ENCODE data around the gene UBE2H. TPM values are rescaled to one million over a fixed set of nuclear protein-coding genes. Genes with fewer than 3 reads are reported as not detected.

UBE2H gene
- total RNA-seq: 10 to 100 TPM; 52.1 to 52.5 TPM
- polyA plus RNA-seq (2013, experiment 1 of 2): 41.4 TPM
- polyA plus RNA-seq (2013, experiment 2 of 2): 42.7 TPM
- 20.9 to 226 (median 84.4) reads per million in 172 experiments for total RNA-seq

GRCh38 chr7:129952653-129953560 lies at the start of gene UBE2H:
Gene UBE2H (minus strand): TSS chr7:129952960. CDS start chr7:129952555, 405 bp downstream.
- H3K27ac Mint-ChIP-seq: no peak within 1 kb of the TSS
- no peaks in the 10 kb centered on the region for H3K27me3 ChIP-seq (ENCODE audit: control insufficient read depth in 1 of 2, insufficient read depth in 2 of 2, low read length in 2 of 2)
- H3K4me3 Mint-ChIP-seq: peak within 1 kb of the TSS; percentile 99
- CTCF ChIA-PET: no interaction called here
- ATAC-seq (ENCODE audit: poor library complexity): peak; percentile 75
- H3K4me1 Mint-ChIP-seq (ENCODE audit: low read depth): peaks cover 6% of the 10 kb centered on the region
- H3K9me3 ChIP-seq (ENCODE audit: control insufficient read depth in 1 of 2, insufficient read depth in 1 of 2, low read length in 2 of 2): no peaks in the 10 kb centered on the region
- H3K36me3 ChIP-seq (ENCODE audit: insufficient read depth, low read length): no peaks in the 10 kb centered on the region
- H3K4me3 ChIP-seq (ENCODE audit: low read length): peak within 1 kb of the TSS; percentile 78
- H3K27me3 Mint-ChIP-seq: no peaks in the 10 kb centered on the region
- H3K4me1 ChIP-seq (ENCODE audit: insufficient read depth, low read length): peaks cover 35% of the 10 kb centered on the region
- DNase-seq: peak; percentile 84 to 96 (median 91)
- H3K36me3 Mint-ChIP-seq (ENCODE audit: low read depth): peaks cover 13% of the 10 kb centered on the region
- POLR2A ChIA-PET: interaction anchor here (0.7 to 1.5 kb wide), 2 partner anchors 45 to 46 kb away, joined by 3 to 5 read pairs; no protein-coding TSS in a partner anchor
- peak within 1 kb of the TSS; percentile 82 to 89 for H3K27ac ChIP-seq (ENCODE audit: low read depth in 1 of 2, low read length in 2 of 2)
- intact Hi-C loops (cut with DNase I, micrococcal nuclease): loop anchor here (2.0 to 5.0 kb wide), 6 partner anchors 46 to 731 kb away; partner anchors contain the start of genes NRF1 (in 1 of the 2), SMKR1 (in 1 of the 2) and ZC3HC1 (in 1 of the 2)
- no peak for TF ChIP-seq CTCF (IDR thresholded peaks at IDR 0.05)
- no peaks in the 10 kb centered on the region for H3K9me3 Mint-ChIP-seq

- CTCF ChIA-PET: interaction anchor here (0.6 kb wide), 1 partner anchor 12 kb away, joined by 3 read pairs; no protein-coding TSS in a partner anchor
- POLR2A ChIA-PET: no interaction called here
- no peak overlapping the region for H3K4me3 Mint-ChIP-seq
- H3K4me1 Mint-ChIP-seq (ENCODE audit: low read depth): no peaks in the 10 kb centered on the region
- Histone ChIP-seq H3K36me3 (ENCODE audit: insufficient read depth, low read length) (no peaks in the 10 kb centered on the region), H3K27me3 (ENCODE audit: control insufficient read depth in 1 of 2, insufficient read depth in 2 of 2, low read length in 2 of 2) (no peaks in the 10 kb centered on the region), H3K9me3 (ENCODE audit: control insufficient read depth in 1 of 2, insufficient read depth in 1 of 2, low read length in 2 of 2) (no peaks in the 10 kb centered on the region), H3K27ac (ENCODE audit: low read depth in 1 of 2, low read length in 2 of 2) (no peak overlapping the region), H3K4me1 (ENCODE audit: insufficient read depth, low read length) (no peaks in the 10 kb centered on the region), H3K4me3 (ENCODE audit: low read length) (no peak overlapping the region)
- H3K9me3 Mint-ChIP-seq: no peaks in the 10 kb centered on the region
- TF ChIP-seq CTCF (IDR thresholded peaks at IDR 0.05): no peak
- intact Hi-C loops (cut with DNase I, micrococcal nuclease): no loop called here
- no peaks in the 10 kb centered on the region for H3K36me3 Mint-ChIP-seq (ENCODE audit: low read depth)
- no peaks in the 10 kb centered on the region for H3K27me3 Mint-ChIP-seq
- DNase-seq: no peak
- no peak overlapping the region for H3K27ac Mint-ChIP-seq
- no peak for ATAC-seq (ENCODE audit: poor library complexity)
Measured at GRCh38 chr7:129998446-129998845, 45.7 kb upstream of the UBE2H start.

GRCh38 chr7:129997285-129997684 lies 44.5 kb upstream of the UBE2H start:
- Histone ChIP-seq H3K36me3 (ENCODE audit: insufficient read depth, low read length) (no peaks in the 10 kb centered on the region), H3K9me3 (ENCODE audit: control insufficient read depth in 1 of 2, insufficient read depth in 1 of 2, low read length in 2 of 2) (no peaks in the 10 kb centered on the region), H3K27ac (ENCODE audit: low read depth in 1 of 2, low read length in 2 of 2) (no peak overlapping the region), H3K27me3 (ENCODE audit: control insufficient read depth in 1 of 2, insufficient read depth in 2 of 2, low read length in 2 of 2) (no peaks in the 10 kb centered on the region), H3K4me3 (ENCODE audit: low read length) (no peak overlapping the region), H3K4me1 (ENCODE audit: insufficient read depth, low read length) (no peaks in the 10 kb centered on the region)
- DNase-seq (no peak), ATAC-seq (ENCODE audit: poor library complexity) (no peak)
- no peaks in the 10 kb centered on the region for H3K9me3 Mint-ChIP-seq
- TF ChIP-seq CTCF (IDR thresholded peaks at IDR 0.05): no peak
- no peaks in the 10 kb centered on the region for H3K36me3 Mint-ChIP-seq (ENCODE audit: low read depth)
- H3K4me1 Mint-ChIP-seq (ENCODE audit: low read depth): no peaks in the 10 kb centered on the region
- intact Hi-C loops (cut with DNase I, micrococcal nuclease): no loop called here
- POLR2A ChIA-PET: no interaction called here
- H3K27me3 Mint-ChIP-seq: no peaks in the 10 kb centered on the region
- H3K4me3 Mint-ChIP-seq: no peak overlapping the region
- CTCF ChIA-PET: no interaction called here
- no peak overlapping the region for H3K27ac Mint-ChIP-seq

Measured in CD4-positive, alpha-beta T cell (primary cell).